ENCODE measurements around the gene TPD52L2.
"Not testable (repeated sequence)": the region's sequence is repeated elsewhere in the genome, so short reads cannot be mapped to it uniquely, and the experiment has no call there.

TPD52L2 gene

DNA sequence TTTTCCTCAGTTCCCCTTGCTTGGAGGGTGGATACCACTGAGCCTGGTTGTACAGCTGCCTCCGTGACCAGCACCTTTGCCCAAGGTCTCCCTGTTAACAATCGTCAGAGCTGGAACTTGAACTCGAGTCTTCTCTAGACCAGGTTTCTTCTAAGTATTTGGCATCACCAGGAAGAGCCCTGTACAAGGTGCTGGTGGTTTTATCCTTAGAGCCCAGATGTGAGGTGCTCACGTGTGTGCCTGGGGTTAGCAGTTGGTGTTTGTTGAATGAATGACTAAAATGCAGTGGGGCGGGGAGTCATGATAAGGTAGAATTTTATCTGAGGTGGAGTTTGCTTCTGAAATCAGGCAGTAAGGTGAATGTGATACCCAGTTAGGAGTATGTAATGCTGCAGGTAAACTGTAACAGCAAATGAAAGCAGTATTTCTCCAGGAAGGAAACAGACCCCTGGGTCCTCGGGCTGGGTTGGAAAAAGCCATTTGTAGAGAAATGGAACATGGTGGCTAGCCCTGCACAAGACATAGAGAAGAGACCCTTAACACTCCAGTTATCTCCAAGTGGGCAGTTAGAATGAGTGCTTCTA is 33.0 kb downstream of the TPD52L2 start:
- DNase-seq: no peak

DNA sequence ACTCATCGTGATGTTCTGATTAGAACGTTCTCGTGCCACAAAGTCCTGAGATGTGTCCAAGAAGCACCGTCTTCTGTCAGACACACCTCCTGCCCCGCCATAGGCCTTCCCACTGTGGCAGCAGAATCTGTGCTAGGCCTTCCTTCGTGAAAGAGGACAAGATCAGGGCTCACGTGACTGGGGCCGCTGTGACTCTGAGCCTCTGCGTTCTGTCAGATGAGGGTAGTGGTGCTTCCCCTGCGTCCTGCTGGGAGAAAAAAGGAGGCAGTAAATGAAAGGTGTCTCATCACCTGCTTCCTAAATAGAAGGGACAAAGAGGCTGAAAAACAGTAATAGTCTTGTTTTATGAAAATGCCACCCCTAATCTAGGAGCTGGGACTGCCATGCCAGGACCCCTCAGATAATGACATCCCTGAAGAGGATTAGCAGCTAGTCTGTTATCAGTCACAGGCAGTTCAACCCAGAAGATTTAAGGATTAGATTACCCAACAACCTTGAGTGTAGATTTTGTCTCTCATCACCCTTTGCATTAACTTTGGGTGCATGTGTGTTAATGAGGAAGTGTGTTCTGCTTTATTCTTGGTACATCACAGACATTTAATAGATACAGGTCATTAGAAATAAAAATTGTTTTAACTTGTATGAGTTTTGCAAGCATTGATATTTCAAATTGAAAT is 34.0 kb downstream of the TPD52L2 start:
- no peak for DNase-seq

DNA sequence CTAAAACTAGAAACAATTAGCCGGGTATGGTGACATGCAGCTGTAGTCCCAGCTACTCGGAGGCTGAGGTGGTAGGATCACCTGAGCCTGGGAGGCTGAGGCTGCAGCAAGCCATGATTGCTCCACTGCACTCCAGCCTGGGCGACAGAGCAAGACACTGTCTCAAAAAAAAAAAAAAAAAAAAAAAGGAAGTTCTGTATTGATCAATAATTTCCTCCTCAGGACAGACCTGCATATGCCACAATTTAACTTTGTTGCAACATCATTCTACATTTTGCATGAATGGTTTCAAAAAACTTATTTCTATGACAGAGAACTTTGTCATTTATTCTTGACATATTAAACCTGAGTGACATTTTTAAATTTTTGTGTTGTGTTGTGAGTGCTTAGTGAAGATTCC is 35.3 kb downstream of the TPD52L2 start:
- DNase-seq: no peak

DNA sequence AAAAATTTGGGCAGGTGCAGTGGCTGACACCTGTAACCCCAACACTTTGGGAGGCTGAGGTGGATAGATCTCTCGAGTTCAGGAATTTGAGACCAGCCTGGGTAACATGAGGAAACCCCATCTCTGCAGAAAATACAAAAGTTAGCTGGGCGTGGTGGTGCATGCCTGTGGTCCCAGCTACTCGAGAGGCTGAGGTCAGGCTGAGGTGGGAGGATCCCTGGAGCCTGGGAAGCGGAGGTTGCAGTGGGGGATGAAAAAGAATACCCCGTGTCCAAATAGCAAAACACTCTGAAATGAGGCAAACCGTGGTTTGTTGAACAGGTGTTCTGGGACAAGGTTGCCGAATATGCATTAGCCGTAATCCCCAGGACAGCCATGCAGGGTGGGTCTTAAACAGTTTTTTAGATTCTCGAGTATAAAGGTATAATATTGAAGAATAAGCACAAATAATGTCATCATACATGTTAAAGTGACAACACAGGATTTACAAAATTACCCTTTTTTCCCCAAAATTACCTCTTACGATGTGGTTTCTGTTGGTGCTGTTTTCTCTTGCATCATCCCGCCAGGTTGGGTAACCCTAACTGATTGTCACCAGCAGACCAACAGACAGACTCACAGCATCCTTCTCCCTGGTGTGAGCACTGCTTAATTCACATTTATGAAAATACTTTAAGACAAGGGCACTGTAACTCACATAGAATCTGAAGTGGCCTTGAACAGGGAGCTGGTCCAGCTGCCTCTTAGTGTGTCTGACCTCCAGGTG is 38.9 kb downstream of the TPD52L2 start:
- DNase-seq: no peak

DNA sequence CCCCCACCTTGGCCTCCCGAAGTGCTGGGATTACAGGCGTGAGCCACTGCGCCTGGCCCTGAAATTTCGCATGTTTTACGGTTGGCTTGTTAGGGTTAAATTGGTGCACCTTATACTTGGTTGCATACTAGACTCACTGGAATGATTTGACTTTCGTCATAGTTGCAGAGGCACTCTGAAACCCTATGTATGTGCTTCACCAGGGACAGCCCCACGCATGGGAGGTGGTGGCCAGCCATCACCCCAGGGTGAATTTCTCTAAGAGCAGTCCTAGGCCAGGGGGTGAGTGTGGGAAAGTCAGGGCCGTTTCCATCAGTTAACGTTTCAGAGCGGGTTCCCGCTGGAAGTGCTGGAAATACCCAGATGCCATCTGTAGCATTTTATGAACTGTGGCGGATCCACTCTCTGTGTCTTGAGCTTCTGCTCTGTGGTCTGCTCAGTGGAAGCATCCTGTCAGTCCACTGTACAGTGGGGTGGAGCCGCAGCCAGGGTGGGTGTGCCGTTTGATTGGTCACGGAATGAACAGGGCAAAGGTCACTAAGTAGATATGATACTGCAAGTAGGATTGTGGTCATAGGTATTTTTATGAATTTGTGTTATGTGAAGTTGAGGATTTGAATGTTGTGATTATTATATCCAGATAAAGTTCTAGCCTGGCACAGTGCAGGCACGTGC is 43.1 kb downstream of the TPD52L2 start:
- DNase-seq: no peak

DNA sequence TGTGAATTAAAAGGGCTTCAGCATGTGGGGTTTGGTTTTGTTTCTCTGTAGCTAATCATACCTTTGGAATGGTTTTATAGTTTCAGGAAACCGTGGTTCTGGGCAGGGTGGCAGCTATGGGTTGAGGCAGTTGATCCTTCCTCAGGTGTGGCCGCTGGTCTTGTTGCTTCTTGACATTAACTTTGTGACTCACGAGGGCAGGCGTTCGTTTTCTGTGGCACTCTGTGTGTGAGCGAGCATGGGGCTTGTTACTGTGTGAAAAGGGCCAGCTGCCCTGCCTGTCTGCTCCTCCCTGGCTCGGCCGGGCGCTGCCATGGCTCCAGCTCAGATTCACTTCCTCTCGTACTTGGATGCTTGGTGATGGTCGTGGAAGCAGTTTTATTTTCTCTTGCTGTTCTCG is 46.1 kb downstream of the TPD52L2 start:
- DNase-seq: no peak

DNA sequence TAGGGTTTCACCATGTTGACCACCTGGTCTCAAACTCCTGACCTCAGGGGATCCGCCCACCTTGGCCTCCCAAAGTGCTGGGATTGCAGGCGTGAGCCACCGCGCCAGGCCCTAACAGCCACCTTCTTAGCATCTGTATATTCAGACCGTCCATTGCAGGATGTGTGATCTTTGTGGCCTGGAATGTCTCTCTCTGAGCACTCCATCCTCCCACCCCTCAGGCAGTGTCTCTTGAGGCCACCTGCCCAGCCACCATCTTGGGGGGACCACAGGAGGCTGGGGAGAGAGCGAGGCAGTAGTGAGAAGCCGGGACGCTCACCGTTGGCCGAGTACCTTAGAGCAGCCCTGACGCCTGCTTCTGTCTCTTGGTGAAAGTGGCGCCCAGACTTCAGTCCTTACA is 48.7 kb downstream of the TPD52L2 start:
- DNase-seq: no peak

DNA sequence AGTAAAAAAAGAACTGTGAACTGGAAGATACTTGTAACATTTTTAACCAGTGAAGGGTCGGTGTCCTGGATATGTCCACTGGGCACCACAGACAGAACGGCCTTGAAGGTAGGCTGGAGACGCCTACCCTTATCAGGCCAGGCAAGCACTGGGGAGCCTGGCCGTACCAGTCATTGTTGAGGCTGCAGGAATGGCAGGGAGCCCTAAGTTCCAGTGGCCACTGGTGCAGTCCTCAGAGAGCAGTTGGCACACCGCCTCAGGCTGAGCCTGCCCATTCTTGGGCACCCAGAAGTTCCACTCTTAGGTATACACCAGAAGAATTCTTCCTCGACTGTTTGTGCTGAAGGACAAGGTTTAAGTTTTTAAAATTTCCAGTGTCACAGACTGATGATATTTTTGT is 50.4 kb downstream of the TPD52L2 start:
- no peak for DNase-seq

DNA sequence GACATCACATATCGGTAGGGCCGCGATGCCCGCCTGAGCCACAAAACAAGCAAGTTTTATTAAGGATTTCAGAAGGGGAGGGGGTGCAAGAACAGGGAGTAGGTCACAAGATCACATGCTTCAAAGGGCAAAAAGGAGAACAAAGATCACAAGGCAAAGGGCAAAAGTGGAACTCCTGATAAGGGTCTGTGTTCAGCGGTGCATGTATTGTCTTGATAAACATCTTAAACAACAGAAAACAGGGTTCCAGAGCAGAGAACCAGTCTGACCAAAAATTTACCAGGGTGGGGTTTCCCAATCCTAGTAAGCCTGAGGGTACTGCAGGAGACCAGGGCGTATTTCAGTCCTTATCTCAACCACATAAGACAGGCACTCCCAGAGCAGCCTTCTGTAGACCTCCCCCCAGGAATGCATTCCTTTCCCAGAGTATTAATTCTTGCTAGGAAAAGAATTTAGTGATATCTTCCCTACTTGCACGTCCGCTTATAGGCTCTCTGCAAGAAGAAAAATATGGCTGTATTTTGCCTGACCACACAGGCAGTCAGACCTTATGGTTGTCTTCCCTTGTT is 51.4 kb downstream of the TPD52L2 start:
- DNase-seq: not testable (repeated sequence)

DNA sequence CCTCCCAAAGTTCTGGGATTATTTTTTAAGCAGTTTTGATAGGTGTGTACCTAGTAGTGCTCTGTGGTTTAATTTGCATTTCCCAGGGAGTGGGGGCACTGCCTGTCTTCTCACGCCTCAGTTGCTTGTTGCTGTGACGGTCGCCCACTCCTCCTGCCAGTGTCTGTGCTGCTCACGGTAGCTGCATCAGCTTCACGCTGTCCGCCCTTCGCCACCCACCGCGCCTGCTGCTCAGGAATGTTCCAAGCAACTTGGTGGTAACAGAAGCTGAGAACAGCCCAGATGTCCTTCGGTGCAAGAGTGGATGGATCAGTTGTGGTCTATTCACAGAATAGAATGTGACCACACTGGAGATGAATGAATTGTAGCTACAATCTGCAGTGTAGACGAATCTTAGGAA is 52.7 kb downstream of the TPD52L2 start:
- no peak for DNase-seq

DNA sequence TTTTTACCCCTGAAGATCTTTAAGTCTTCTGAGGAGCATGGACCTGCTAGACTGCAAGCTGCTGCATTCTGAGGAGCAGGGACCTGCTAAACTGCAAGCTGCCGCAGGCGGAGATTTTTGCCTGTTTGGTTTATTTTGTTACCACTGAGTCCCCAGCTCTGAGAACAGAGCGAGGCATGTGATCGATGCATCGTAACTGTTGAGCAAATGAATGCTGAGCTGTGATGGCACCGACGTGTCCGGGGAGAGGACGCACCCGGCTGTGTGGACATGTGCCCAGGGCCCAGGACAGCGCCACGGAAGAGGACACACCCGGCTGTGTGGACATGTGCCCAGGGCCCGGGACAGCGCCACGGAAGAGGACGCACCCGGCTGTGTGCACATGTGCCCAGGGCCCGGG is 54.1 kb downstream of the TPD52L2 start:
- no peak for DNase-seq

DNA sequence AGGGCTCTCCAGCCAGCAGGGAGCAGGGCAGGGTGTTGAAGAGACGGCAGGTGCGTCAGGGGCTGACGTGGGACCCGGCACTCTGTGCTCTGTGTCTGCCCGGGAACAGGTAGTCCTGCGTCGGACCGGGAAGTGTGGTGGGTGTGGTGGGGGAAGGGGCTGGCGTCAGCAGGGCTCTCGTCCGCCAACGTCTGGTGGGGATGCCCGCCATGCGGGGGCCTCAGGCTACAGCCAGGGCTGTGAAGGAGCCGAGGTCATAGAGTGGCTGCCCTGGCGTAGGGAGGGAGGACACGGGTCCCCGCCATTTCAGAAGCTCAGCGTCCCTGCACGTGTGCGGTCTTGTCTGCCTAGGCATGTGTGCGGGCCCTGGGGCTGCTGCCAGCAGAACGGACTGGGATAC is 55.2 kb downstream of the TPD52L2 start:
- DNase-seq: no peak

DNA sequence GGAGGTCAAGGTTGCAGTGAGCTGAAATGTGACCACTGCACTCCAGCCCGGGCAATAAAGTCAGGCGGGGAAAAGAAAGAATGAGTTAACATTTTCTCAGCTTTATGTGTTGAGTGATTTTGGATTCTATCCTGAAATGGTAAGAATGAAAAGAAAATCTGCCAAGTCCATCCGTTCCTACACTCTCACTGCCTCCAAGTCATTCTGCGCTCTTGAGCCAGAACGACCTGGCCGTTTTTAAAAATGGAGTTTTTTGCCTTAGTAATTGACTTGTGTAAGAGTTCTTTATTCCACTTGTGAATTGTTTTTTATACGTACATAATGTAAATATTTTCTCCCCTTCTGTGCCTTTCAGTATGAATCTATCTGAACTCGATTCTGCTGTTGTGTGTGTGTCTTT is 58.6 kb downstream of the TPD52L2 start:
- no peak for DNase-seq

DNA sequence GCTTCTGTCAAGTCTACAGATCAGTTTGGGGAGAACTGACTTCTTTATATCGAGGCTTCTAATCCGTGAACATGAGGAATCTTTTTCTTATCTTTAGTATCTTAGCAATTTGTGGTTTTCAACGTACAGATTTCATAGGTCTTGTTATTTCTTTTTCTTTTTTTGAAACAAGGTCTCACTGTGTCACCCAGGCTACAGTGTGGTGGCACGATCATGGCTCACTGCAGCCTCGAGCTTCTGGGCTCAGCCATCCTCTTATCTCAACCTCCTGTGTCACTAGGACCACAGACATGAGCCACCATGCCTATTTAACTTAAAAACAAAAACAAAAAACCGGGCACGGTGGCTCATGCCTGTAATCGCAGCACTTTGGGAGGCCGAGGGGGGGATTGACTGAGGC is 59.2 kb downstream of the TPD52L2 start:
- no peak for DNase-seq

DNA sequence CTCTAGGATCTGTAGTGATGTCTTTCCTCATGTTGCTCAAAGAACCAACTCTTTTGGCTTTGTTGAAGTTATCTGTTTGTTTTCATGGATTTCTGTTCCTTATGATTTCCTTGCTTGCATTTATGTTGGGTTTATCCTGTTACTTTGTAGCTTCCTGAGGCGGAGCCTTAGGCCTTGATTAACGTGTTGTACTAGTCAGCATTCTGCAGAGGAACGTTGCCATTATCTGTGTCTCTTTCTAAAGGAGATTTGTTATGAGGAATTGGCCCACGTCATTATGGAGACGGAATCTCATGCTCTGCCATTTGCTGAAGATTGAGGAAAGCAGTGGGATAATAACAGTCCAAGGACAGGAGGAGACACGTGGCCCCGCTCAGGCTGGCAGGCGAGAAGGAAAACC is 61.2 kb downstream of the TPD52L2 start:
- DNase-seq: no peak

DNA sequence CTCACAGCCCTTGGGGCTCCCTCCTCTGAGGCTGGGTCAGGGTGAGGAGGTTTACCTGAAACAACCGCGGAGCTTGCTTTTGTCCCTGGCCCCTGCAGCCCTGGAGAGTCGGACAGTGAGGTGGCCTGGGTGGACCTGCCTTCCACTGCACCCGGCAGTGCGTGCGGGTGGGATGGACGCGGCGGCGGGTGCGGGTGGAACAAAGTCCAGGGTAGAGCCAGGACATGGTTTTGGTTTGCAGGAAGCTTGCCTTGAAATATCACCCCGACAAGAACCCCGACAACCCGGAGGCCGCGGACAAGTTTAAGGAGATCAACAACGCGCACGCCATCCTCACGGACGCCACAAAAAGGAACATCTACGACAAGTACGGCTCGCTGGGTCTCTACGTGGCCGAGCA is 64.0 kb downstream of the TPD52L2 start:
- DNase-seq: no peak

DNA sequence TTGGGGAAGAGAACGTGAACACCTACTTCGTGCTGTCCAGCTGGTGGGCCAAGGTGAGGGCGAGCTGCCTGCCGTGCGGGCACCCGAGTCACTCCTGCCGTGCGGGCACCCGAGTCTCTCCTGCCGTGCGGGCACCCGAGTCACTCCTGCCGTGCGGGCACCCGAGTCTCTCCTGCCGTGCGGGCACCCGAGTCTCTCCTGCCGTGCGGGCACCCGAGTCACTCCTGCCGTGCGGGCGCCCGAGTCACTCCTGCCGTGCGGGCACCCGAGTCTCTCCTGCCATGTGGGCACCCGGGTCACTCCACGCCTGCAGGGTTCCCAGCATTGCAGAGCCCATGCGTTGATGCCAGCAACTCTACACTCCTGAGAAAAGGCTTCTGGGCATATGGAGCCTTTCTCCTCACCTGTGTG is 64.4 kb downstream of the TPD52L2 start:
- not testable (repeated sequence) for DNase-seq

DNA sequence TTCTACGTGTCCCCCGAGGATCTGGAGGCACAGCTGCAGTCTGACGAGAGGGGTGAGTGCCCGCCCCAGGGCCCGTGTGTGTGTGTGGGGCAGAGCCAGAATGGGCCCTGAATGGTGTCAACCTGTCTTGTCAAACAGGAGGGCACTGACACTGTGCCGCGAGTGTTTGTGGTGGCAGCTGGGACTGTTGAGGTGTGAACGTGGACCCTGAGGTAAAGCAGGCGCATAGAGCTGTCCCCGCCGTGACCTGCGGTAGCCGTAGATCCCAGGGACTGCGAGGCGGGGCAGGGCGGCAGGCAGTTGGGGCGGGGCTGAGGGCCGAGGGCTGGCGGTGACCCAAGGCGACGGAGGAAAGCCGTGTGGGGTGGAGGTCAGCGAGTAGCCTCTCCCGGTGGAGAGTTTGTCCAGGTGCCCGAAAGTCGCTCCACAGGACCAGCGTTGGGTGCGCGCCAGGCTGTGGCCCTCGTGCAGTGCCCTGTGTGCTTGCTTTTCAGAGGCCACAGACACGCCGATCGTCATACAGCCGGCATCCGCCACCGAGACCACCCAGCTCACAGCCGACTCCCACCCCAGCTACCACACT is 66.0 kb downstream of the TPD52L2 start:
- no peak for DNase-seq

DNA sequence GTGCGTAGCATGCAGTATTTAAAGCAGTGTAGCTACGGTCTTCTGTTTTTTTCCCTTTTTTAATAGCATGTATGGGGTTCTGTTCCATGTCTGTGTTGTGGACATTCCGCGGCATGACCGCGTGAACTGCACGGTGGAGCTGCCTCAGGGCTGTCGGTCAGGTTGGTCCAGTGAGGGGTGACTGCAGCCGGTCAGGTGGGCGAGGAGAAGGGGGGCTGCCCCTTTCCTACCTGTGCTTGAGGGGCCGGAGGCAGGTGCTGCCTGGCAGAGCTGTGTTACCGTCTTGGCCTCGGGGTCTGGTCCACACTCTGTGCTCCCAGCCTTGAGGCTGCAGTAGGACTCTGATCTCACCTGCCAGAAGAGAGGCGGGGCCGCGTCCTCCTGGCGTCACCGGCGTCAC is 66.7 kb downstream of the TPD52L2 start:
- no peak for DNase-seq

DNA sequence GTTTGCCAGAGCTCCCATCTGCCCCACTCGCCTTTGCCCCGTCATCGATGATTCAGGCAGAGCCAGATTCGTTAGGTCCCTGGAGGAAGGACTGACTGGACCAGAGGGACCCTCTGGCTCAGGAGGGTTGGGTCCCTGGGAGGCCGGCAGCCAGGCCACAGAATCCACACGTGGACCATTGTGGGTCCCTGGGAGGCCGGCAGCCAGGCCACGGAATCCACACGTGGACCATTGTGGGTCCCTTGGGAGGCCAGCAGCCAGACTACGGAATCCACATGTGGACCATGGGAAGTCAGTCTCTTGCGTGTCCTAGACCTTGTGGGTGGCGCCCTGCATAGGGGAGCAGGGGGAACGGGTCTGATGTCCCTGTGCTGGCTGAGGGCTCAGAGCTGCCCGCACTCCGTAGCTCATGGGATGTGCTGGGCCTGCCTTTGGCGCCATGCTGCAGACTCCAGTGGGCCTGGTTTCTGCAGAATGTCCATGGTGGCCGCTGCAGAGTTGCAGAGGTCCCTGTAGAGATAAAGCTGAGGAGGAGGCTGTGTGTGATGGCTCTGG is 67.6 kb downstream of the TPD52L2 start:
- no peak for DNase-seq

DNA sequence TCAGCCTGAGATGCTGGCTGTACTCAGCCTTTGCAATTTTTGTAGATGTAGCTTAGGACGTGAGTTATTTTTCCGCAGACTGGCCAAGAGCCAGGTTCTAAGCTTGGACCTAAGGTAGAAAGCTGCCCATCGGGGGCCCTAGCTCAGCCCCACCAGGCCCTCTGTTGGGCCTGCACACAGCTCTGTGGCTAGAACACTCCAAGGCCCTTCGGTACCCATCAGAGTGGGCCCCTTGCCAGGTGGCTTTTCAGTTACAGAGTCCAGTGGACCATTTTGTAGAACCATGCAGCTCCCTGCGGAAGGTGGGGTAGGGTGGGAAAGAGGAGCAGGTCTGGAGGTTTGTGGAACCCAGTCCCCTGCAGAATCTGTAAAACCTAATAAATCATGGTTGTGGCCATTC is 68.6 kb downstream of the TPD52L2 start:
- DNase-seq: no peak

DNA sequence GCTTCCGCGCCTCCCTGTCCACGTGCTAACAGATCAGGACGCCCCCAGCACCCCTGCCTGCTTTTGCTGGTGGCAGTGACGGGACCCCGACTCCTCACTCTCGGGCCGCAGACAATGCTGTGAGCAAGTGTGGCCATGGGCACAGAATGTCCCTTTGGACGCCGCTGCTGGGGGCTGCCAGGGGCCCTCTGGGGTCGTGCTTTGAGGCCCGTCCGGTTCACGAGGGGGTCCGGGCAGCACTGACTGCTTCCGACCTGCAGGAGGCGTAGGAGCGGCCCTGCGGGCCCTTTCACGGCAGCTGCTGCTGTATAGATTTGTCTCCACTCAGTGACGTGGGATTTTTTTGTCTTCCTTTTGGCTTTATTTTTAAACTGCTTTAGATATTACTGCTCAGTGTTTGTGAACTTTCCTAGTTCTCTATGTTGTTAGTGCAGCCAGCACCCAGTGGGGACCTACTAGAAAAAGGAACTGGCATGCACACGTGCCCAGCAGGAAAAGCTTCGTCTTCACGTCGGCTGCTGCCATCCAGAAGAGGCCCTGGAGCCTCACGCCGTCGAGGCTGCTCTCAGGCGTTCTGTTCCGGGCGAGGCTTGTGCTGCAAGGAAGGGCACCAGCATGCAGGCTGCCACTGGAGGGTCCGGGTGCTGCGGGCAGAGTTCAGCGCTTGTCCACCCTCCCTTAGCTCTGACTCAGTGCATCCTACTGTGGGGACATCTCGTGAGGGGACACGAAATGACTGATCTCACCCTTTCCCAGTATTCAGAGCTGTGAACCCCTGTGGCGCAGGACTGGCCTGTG is 69.4 kb downstream of the TPD52L2 start:
- DNase-seq: no peak
